OCI-LY7 (cell line): ENCODE data around the gene TUBA8.
"Not testable (repeated sequence)": the region's sequence is repeated elsewhere in the genome, so short reads cannot be mapped to it uniquely, and the experiment has no call there.

Experiments used
- EZH2phosphoT487 ChIP-seq: fragments of 200-600 bp; sonication (generic); IDR thresholded peaks from 2 replicates; pipeline ENCODE4 v1.6.1; 2018; ENCODE audit warnings: low read depth, borderline replicate concordance, mild to moderate bottlenecking, mixed run types, antibody characterized with exemption, low read length, moderate library complexity, mixed read lengths
- TF ChIP-seq, protein P1 (sequence below): fragments of 200-600 bp; sonication (generic); conservative IDR thresholded peaks from 2 replicates; pipeline ENCODE4 v1.5.1; 2014; ENCODE audit warnings: mild to moderate bottlenecking, antibody characterized with exemption, low read length, moderate library complexity, mixed read lengths

- not testable (repeated sequence) for TF ChIP-seq EZH2phosphoT487
- TF ChIP-seq, protein P1, sequence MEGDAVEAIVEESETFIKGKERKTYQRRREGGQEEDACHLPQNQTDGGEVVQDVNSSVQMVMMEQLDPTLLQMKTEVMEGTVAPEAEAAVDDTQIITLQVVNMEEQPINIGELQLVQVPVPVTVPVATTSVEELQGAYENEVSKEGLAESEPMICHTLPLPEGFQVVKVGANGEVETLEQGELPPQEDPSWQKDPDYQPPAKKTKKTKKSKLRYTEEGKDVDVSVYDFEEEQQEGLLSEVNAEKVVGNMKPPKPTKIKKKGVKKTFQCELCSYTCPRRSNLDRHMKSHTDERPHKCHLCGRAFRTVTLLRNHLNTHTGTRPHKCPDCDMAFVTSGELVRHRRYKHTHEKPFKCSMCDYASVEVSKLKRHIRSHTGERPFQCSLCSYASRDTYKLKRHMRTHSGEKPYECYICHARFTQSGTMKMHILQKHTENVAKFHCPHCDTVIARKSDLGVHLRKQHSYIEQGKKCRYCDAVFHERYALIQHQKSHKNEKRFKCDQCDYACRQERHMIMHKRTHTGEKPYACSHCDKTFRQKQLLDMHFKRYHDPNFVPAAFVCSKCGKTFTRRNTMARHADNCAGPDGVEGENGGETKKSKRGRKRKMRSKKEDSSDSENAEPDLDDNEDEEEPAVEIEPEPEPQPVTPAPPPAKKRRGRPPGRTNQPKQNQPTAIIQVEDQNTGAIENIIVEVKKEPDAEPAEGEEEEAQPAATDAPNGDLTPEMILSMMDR, result not testable (repeated sequence)
Observed at GRCh38 chr22:18163843-18164242, 53.2 kb downstream of the TUBA8 start.
